ENCODE measurements around the gene TENT4A. TPM values are rescaled to one million over a fixed set of nuclear protein-coding genes. Genes with fewer than 3 reads are reported as not detected.

Gene TENT4A
- total RNA-seq, 2 donors from 2014 or later = 54.7 to 59.4 TPM

DNA sequence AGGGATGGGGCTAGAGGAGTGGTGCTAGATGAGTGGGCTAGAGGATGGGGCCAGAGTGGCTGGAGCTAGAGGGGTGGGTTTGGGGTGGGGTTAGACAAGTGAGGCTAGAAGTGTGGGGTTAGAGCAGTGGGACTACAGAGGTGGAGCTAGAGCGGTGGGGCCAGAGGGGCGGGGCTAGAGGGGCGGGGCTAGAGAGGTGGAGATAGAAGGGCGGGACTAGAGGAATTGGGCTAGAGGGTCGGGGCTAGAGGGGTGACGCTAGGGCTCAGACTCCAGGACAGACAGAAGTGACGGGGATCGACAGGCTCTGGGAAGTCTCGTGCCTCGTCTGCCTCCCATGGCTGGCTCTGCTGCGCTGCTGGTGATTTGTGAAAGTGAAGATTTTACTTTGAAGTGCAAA lies 31.0 kb upstream of the TENT4A start:
- H3K4me3 Mint-ChIP-seq = no peak overlapping the region
- no peak overlapping the region for H3K27ac Mint-ChIP-seq
- H3K9me3 ChIP-seq (ENCODE audit: control insufficient read depth, low read length, poor library complexity, severe bottlenecking) = no peaks in the 10 kb centered on the region
- H3K4me1 Mint-ChIP-seq = no peaks in the 10 kb centered on the region
- ATAC-seq (no peak), DNase-seq (no peak)
- H3K36me3 Mint-ChIP-seq (ENCODE audit: low read depth) = no peaks in the 10 kb centered on the region
- H3K27me3 Mint-ChIP-seq = peaks cover 22% of the 10 kb centered on the region

- H3K9me3 ChIP-seq (ENCODE audit: control insufficient read depth, low read length, poor library complexity, severe bottlenecking) = no peaks in the 10 kb centered on the region
- peaks cover 28% of the 10 kb centered on the region for H3K27me3 Mint-ChIP-seq
- H3K4me3 Mint-ChIP-seq = no peak overlapping the region
- H3K4me1 Mint-ChIP-seq = peaks cover 3% of the 10 kb centered on the region
- peaks cover 3% of the 10 kb centered on the region for H3K36me3 Mint-ChIP-seq (ENCODE audit: low read depth)
- ATAC-seq (no peak), DNase-seq (no peak)
- no peak overlapping the region for H3K27ac Mint-ChIP-seq
Measured at GRCh38 chr5:6683241-6683640, 30.0 kb upstream of the TENT4A start.

GRCh38 chr5:6684075-6684474 lies 29.2 kb upstream of the TENT4A start:
- Mint-ChIP-seq H3K36me3 (ENCODE audit: low read depth) (peaks cover 3% of the 10 kb centered on the region), H3K4me3 (no peak overlapping the region), H3K27ac (no peak overlapping the region), H3K27me3 (peaks cover 28% of the 10 kb centered on the region), H3K4me1 (peaks cover 3% of the 10 kb centered on the region)
- H3K9me3 ChIP-seq (ENCODE audit: control insufficient read depth, low read length, poor library complexity, severe bottlenecking) = no peaks in the 10 kb centered on the region
- no peak for ATAC-seq
- no peak for DNase-seq

DNA sequence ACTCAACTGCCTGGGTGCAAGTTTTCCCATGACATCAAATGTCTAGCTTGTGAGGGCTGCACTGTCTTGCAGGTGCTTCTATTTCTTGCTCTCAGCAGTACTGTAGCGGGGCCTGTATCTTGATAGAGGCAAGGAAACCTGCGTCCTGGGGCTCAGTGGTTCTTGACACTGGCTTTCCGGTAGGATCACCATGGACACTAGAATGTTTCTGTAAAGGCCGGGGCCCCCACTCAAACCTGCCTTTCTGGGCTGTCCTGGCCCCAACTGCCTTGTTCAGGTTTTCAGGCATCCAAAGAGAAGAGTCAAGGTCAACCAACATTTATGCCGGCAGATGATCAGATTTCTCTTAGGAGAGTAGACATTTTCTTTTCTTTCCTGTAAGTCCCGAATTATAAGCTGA lies 26.7 kb upstream of the TENT4A start:
- no peak for ATAC-seq
- H3K27ac Mint-ChIP-seq = no peak overlapping the region
- H3K4me3 Mint-ChIP-seq = no peak overlapping the region
- no peak for DNase-seq
- H3K9me3 ChIP-seq (ENCODE audit: control insufficient read depth, low read length, poor library complexity, severe bottlenecking) = no peaks in the 10 kb centered on the region
- H3K36me3 Mint-ChIP-seq (ENCODE audit: low read depth) = peaks cover 3% of the 10 kb centered on the region
- peaks cover 39% of the 10 kb centered on the region for H3K27me3 Mint-ChIP-seq
- H3K4me1 Mint-ChIP-seq = peaks cover 3% of the 10 kb centered on the region

GRCh38 chr5:6686915-6687409 lies 26.3 kb upstream of the TENT4A start:
- H3K27me3 Mint-ChIP-seq = peaks cover 39% of the 10 kb centered on the region
- no peak overlapping the region for H3K27ac Mint-ChIP-seq
- DNase-seq (no peak), ATAC-seq (peak; percentile 62)
- no peaks in the 10 kb centered on the region for H3K9me3 ChIP-seq (ENCODE audit: control insufficient read depth, low read length, poor library complexity, severe bottlenecking)
- H3K36me3 Mint-ChIP-seq (ENCODE audit: low read depth) = peaks cover 3% of the 10 kb centered on the region
- H3K4me1 Mint-ChIP-seq = peaks cover 3% of the 10 kb centered on the region
- H3K4me3 Mint-ChIP-seq = peak overlapping the region; percentile 32

DNA sequence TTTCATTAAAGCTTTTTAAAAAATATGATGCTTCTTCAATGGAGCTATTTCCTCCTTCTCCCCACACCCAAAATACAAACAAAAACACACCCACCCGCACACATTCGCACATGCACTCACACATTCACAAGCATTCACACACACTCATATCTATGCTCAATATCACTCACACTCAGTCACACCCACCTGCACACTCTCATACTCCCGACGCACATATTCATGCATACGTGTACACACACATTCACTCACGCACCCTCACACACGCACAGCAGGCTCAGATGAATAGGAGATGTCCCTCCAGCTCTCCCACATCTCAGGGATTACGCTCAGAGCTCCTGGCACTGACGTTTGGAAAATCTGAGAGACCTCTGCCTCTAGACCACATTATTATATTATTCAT lies 25.7 kb upstream of the TENT4A start:
- no peak for DNase-seq
- Mint-ChIP-seq H3K4me1 (peaks cover 3% of the 10 kb centered on the region), H3K27ac (no peak overlapping the region), H3K27me3 (peaks cover 39% of the 10 kb centered on the region), H3K4me3 (no peak overlapping the region), H3K36me3 (ENCODE audit: low read depth) (peaks cover 3% of the 10 kb centered on the region)
- no peak for ATAC-seq
- H3K9me3 ChIP-seq (ENCODE audit: control insufficient read depth, low read length, poor library complexity, severe bottlenecking) = no peaks in the 10 kb centered on the region

DNA sequence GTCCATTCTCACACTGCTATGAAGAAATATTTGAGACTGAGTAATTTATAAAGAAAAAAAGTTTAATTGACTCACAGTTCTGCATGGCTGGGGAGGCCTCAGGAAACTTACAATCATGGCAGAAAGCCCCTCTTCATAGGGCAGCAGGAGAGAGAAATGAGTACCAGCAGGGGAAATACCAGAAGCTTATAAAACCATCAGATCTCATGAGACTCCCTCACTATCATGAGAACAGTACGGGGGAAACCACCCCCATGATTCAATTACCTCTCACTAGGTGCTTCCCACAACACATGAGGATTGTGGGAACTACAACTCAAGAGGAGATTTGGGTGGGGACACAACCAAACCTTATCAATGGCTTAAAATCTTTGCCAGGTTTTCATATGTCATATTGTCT lies 20.3 kb upstream of the TENT4A start:
- H3K4me1 Mint-ChIP-seq = no peaks in the 10 kb centered on the region
- H3K27ac Mint-ChIP-seq = no peak overlapping the region
- H3K9me3 ChIP-seq (ENCODE audit: control insufficient read depth, low read length, poor library complexity, severe bottlenecking) = no peaks in the 10 kb centered on the region
- H3K4me3 Mint-ChIP-seq = no peak overlapping the region
- peaks cover 30% of the 10 kb centered on the region for H3K27me3 Mint-ChIP-seq
- H3K36me3 Mint-ChIP-seq (ENCODE audit: low read depth) = no peaks in the 10 kb centered on the region
- ATAC-seq (no peak), DNase-seq (no peak)

DNA sequence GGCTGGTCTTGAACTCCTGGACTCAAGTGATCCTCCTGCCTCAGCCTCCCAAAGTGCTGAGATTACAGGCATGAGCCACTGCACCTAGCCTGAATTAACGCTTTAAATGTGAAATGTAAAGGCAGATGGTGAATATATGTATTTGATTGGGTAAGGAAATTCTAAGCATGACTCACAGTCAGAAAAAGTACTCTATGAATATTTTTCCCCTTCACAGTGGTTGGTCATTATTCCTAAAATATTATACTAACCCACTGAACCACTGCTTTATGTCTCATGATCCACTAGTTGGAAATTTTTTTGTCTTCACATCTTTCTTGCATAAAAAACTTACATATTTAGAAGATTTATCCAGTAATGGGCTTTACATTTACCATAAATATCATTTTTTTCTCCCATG lies 14.5 kb upstream of the TENT4A start:
- ATAC-seq = no peak
- Mint-ChIP-seq H3K4me1 (peaks cover 2% of the 10 kb centered on the region), H3K27me3 (peaks cover 49% of the 10 kb centered on the region), H3K27ac (no peak overlapping the region), H3K4me3 (no peak overlapping the region), H3K36me3 (ENCODE audit: low read depth) (peaks cover 6% of the 10 kb centered on the region)
- DNase-seq = no peak
- H3K9me3 ChIP-seq (ENCODE audit: control insufficient read depth, low read length, poor library complexity, severe bottlenecking) = no peaks in the 10 kb centered on the region

- no peak for DNase-seq
- H3K9me3 ChIP-seq (ENCODE audit: control insufficient read depth, low read length, poor library complexity, severe bottlenecking) = no peaks in the 10 kb centered on the region
- Mint-ChIP-seq H3K27ac (no peak overlapping the region), H3K4me3 (no peak overlapping the region), H3K4me1 (peaks cover 2% of the 10 kb centered on the region), H3K27me3 (peaks cover 46% of the 10 kb centered on the region), H3K36me3 (ENCODE audit: low read depth) (peaks cover 6% of the 10 kb centered on the region)
- no peak for ATAC-seq
Measured at GRCh38 chr5:6699357-6699756, 13.9 kb upstream of the TENT4A start.

- Mint-ChIP-seq H3K27me3 (peaks cover 46% of the 10 kb centered on the region), H3K36me3 (ENCODE audit: low read depth) (peaks cover 6% of the 10 kb centered on the region), H3K27ac (no peak overlapping the region), H3K4me3 (no peak overlapping the region), H3K4me1 (peaks cover 6% of the 10 kb centered on the region)
- no peaks in the 10 kb centered on the region for H3K9me3 ChIP-seq (ENCODE audit: control insufficient read depth, low read length, poor library complexity, severe bottlenecking)
- DNase-seq = no peak
- no peak for ATAC-seq
Measured at GRCh38 chr5:6700074-6700684, 13.1 kb upstream of the TENT4A start.

- H3K4me3 Mint-ChIP-seq = no peak overlapping the region
- H3K27ac Mint-ChIP-seq = no peak overlapping the region
- H3K9me3 ChIP-seq (ENCODE audit: control insufficient read depth, low read length, poor library complexity, severe bottlenecking) = no peaks in the 10 kb centered on the region
- peaks cover 7% of the 10 kb centered on the region for H3K4me1 Mint-ChIP-seq
- peaks cover 46% of the 10 kb centered on the region for H3K27me3 Mint-ChIP-seq
- ATAC-seq = no peak
- H3K36me3 Mint-ChIP-seq (ENCODE audit: low read depth) = peaks cover 6% of the 10 kb centered on the region
- no peak for DNase-seq
Measured at GRCh38 chr5:6700685-6701355, 12.4 kb upstream of the TENT4A start.

- ATAC-seq (no peak), DNase-seq (no peak)
- H3K4me1 Mint-ChIP-seq = peaks cover 7% of the 10 kb centered on the region
- H3K36me3 Mint-ChIP-seq (ENCODE audit: low read depth) = peaks cover 6% of the 10 kb centered on the region
- no peak overlapping the region for H3K4me3 Mint-ChIP-seq
- no peaks in the 10 kb centered on the region for H3K9me3 ChIP-seq (ENCODE audit: control insufficient read depth, low read length, poor library complexity, severe bottlenecking)
- no peak overlapping the region for H3K27ac Mint-ChIP-seq
- H3K27me3 Mint-ChIP-seq = peaks cover 44% of the 10 kb centered on the region
Measured at GRCh38 chr5:6701491-6701890, 11.7 kb upstream of the TENT4A start.

DNA sequence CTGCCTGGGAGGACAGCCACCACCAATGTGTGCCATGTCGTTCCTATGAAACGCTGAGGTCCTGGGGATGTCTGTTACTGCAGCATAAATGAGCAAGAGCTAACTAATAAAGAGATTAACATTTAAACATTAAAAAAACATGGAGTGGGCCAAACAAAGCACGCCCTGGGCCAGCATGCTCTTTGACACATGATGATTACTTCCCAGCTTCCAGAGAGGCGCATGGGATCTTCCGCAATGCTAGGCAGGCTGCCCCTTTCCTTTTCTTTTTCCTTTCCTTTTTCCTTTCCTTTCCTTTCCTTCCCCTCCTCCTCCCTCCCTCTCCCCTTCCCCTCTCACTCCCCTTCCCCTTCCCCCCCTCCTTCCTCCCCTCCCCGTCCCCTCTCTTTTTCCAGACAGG lies 10.6 kb upstream of the TENT4A start:
- Mint-ChIP-seq H3K4me3 (no peak overlapping the region), H3K27me3 (peaks cover 33% of the 10 kb centered on the region), H3K27ac (no peak overlapping the region), H3K4me1 (peaks cover 7% of the 10 kb centered on the region), H3K36me3 (ENCODE audit: low read depth) (peaks cover 6% of the 10 kb centered on the region)
- no peaks in the 10 kb centered on the region for H3K9me3 ChIP-seq (ENCODE audit: control insufficient read depth, low read length, poor library complexity, severe bottlenecking)
- ATAC-seq (no peak), DNase-seq (no peak)

GRCh38 chr5:6703806-6704205 lies 9.4 kb upstream of the TENT4A start:
- no peak for DNase-seq
- peaks cover 6% of the 10 kb centered on the region for H3K36me3 Mint-ChIP-seq (ENCODE audit: low read depth)
- ATAC-seq = no peak
- H3K4me1 Mint-ChIP-seq = peaks cover 7% of the 10 kb centered on the region
- peaks cover 30% of the 10 kb centered on the region for H3K27me3 Mint-ChIP-seq
- no peak overlapping the region for H3K4me3 Mint-ChIP-seq
- H3K27ac Mint-ChIP-seq = no peak overlapping the region
- no peaks in the 10 kb centered on the region for H3K9me3 ChIP-seq (ENCODE audit: control insufficient read depth, low read length, poor library complexity, severe bottlenecking)
